ENCODE results near the gene FCAMR.

The FCAMR gene
- 0 to 0.05 reads per million in 2 donors for total RNA-seq

DNA sequence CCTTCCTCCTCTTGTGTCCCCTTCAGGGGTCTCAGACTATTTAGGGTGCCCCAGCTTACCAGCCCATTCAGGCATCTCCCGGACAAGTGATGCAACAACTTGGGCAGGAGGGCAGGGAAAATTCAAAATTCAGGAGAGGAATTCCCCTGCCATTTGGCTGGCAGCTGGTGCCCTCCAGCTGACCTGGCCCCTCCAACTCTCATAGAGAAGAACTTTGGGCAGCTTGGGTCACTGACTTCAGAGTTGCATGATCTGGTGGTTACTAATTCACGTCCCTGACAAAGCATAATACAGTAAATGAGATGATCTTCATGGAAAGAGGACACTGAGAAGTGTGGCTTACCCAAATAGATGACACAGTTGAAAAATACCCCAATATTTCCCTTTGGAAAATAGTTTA, at the start of gene FCAMR:
FCAMR (minus strand) TSS at position 15 of the 400 bp plus-strand sequence. CDS start 335 bp downstream, outside the sequence.
- no peak for DNase-seq

- DNase-seq = no peak
Observed at GRCh38 chr1:207019661-207020060, 49.4 kb upstream of the FCAMR start.

- DNase-seq = no peak
Observed at GRCh38 chr1:207019161-207019560, 48.9 kb upstream of the FCAMR start.

DNA sequence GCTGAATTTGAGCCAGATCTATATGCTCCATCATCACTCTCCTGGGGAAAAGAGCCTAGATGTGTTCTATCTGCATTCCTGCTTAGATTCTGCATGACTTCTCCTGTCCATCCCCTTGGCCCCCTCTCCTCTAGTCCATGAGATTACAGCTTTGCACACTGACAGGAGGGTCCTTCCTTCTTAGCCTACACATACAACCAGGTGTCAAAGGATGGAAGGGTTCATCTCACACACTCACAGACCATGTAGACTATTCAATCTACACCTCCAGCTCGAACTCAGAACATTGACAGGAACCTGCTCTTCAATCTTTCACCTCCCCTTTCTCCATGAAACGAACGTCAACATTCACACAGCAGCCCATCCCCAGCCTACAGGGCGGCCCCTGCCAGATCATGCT, 48.4 kb upstream of the FCAMR start:
- DNase-seq = no peak

DNA sequence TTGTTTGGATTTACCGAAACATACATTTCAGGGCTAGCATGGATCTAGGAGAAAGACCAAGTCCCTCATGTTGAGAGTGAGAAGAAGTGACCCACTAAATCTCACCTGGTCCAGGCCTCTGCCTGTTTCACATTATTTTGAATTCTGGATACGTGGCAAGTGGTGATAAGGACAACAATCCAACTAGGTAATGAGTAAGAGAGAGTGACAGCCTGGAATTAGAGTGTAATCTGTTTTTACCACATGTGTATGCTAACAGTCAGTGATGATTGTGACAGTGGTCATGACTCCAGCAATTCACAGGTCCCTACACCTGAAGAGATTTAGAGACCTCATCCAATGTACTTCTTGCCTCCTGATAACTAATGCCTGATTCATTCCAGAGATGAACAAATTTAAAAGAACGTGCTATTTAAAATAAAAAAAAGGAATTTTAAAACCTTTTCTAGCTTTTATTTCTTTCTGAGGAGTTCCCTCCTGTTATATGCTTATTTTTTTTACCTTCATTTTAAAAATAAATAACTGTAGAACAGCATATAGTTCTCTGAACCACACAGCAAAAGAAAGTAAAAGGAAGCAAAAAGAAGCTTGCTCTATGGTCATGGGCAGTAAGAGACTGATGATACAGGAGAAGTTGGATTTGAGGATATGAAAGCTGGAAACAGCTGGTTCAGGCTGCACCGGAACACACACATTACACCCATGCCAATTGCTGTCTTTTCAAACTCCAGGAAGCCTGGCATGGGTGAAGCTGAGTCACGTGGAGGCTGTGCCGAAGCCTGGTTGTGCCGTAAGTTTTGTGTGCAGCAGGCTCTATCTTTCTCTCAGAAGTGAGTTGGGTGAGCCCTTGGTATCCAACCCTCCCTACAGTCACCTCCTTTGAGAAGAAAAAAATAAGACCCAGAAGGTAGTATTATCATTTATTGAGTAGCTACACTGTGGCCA, 47.6 kb upstream of the FCAMR start:
- DNase-seq = no peak

- DNase-seq = no peak
Observed at GRCh38 chr1:207015791-207016190, 45.5 kb upstream of the FCAMR start.

DNA sequence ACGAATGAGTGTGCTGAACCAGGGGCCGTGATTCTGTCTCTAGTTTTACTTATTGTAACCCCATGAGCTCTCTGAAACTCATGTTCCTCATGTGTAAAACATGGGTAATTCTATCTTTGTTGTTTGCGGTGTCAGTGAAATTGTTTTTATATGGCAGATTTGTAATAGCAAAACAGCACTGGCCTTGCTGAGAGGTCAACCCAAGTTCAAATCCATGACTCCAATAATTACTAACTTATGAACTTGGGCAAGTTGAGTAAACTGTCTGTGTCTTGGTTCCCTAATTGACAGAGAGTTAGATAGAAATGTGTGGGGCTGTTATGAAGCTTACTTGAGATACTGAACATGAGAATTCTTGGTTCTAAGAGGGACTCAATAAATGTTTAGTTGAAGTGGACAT, 44.5 kb upstream of the FCAMR start:
- DNase-seq = no peak

GRCh38 chr1:207013321-207014085, 43.2 kb upstream of the FCAMR start:
- DNase-seq = no peak

- no peak for DNase-seq
Observed at GRCh38 chr1:207010726-207011125, 40.5 kb upstream of the FCAMR start.

GRCh38 chr1:207009945-207010344, 39.7 kb upstream of the FCAMR start:
- no peak for DNase-seq

DNA sequence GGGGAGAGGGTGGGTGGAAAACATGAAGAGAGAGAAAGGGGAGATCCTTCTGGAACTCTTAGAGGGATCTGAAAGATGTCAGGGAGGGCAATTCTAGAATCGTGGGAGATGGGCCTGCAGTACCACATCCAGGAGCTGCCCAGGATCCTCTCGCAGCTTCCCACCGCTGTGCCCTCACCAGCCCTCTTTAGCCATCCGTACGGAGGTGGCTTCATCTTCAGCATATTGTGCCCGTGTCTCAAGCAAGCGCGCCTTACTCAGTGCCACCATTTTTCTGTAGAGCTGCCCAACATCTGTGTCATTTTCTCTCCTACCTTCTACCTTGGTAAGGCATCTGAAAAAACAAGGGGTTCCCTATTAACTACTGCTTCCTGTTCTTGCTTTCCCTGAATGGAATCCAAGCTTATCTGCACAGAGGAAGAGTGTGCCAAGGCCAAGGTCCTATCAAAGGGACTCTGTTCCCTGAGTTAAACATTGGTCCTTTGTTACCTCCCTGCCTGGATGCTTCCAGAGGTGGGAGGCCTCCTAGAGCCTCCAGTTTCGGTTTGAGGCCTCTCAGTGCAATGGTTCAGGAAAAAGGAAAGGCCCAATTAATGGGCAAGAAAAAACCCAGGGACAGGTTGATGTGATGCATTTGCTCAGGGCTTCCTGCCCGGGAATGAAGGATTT, 39.1 kb upstream of the FCAMR start:
- no peak for DNase-seq

DNA sequence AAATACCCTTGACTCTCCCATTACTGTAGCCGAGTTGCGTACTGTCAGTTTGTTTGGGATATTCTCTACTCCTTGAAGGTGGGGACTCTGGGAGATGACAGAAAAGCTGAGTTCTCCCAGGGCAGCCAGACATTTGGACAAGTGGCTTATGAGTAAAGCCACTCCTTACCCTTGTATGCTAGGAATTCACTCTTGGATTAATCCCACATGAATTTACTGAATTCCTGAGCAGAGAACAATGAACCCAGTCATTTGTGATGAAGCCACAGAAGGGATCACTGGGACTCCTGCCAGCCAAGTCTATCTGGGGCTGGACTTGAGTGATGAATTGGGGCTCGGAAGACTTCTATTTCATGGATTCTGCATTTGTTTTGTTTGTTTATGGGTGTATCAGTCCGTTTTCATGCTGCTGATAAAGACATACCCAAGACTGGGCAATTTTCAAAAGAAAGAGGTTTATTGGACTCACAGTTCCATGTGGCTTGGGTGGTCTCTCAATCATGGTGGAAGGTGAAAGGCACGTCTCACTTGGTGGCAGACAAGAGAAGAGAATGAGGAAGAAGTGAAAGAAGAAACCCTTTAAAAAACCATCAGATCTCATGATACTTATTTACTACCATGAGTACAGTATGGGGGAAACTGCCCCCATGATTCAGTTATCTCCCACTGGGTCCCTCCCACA, 37.2 kb upstream of the FCAMR start:
- DNase-seq = no peak

- DNase-seq = no peak
Observed at GRCh38 chr1:207006914-207007313, 36.7 kb upstream of the FCAMR start.

GRCh38 chr1:207006083-207006482, 35.8 kb upstream of the FCAMR start:
- DNase-seq = no peak

DNA sequence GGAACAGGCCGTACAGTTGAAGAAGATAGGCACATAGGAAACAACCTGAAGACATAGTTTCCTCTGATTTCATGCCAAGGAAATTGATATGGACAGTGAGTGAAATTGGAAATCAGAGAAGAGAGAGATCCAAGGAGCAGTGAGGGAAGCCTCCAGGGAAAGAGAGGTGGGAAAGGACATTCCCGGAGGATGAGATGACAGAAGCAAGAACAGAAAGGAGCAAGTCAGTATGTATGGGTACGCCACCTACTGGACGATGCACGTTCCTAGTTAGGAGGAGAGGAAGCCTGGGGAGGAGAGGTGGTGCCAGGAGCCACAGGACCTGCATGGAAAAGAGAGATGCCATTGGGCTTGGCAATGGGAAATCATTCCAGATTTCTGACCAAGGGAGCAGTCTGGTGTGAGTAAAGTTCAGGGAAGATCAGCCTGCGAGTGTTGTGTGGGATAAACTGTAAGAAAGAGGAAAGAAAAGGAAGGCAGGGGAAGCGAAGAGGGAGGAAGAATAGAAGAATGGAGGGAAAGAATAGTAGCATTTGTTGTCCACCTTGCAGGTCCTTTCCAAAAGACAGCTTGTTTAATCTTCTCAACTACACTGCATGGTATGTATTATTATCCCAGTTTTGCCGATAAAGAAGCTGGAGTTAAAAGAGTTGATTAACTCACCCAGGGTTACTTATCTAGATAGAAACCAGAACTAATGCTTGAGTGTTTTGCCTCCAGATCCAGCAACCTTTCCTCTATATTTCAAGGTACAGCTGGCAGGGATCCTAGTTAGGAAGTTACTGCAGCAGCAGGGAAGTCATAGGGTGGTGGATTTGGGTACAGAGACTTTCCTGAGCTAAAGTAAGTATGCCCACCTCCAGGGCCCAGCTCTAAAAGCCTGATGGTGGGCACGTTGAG, 34.9 kb upstream of the FCAMR start:
- DNase-seq = no peak

- DNase-seq = no peak
Observed at GRCh38 chr1:207003210-207003609, 33.0 kb upstream of the FCAMR start.

DNA sequence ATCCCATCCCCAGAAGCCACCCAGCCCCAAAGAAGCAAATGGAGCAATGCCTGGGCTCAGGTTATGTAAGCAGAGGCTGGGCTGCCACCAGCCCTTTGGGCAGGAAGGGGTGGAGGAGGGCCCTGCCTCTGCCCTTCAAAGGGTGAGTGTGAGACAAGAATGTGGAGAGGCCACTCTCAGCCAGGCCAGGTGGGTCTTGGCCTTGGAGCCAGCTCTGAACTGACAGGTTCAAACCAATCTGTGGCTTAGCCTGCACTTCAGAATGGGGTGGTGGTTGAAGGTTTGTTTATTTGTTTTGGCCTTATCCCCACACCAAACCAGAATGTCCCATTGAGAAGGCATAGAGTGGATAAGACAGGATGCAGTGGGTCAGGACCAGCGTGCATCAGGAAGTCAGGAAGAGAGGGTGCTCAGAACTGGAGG, 32.5 kb upstream of the FCAMR start:
- DNase-seq = no peak

DNA sequence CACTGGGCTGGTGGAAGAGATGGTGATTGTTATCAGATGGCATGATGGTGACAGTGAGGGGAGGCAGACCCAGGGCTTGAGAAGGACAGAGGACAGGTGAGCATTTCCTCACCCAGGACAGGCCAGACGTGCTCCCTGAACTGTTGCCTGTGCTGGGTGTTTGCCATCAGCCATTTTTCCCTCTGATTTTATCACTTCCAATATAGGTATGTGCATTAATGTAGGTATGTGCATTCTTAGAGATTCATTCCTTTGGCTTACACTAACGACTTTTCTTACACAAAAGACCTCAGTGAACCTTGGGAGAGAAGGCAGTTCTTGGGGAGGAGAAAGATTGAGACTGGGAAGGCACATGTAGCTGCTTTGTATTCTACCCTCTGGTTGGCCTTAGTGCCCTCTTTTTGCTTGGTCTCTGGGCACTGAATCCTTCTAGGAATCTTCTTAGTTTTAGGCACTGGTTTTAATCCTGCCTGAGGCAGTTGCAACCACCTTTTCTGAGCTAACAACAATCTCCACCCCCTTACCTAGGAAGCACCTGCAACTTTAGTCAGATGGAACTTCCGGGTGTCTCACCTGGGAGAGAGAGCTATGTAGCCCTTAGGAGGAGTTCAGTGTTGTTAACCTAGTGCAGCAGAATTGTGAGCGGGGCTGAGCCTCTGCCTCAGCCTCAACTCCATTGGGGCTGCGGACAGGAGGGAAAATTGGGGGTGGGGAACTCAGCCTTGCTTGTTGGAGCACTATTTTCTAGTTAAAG, 31.4 kb upstream of the FCAMR start:
- no peak for DNase-seq

DNA sequence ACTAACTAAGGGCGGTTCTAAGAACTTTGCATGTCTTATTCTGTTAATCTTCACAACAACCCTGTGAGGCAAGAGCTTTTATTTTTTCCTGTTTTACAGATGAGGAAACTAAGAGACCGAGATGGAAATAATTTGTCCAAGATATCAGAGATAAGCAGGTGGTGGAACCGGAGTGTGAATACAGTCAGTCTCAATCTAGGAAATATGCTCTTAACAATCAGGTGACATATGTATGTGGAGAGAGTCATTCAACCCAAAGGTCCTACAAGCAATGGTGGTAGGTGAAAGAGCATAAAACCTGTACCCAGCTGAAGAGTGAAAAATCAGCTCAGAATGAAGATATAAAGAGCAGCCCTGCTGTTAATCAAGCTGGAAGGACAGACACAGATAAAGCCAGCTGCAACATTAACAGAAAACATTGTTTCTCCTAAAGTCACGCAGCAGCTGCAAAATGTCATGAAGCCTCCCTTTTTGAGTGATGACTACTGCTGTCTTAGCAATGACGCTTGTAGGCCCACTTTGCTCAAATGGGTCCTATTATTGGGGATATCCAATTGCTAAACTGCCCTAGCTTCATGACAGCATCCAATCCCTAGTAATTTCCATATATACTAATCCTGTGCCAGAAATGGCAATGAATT, 30.5 kb upstream of the FCAMR start:
- no peak for DNase-seq

- DNase-seq = no peak
Observed at GRCh38 chr1:206998816-206999215, 28.6 kb upstream of the FCAMR start.
